Spleen (tissue), 11 donors: ENCODE results near the gene SOX13. TPM values are rescaled to one million over a fixed set of nuclear protein-coding genes. Genes with fewer than 3 reads are reported as not detected.
A peak's percentile ranks its signal among the peaks of the same experiment; 100 is the strongest.

ENCODE experiments used
- DNase-seq: peaks from one replicate; pipeline ENCODE4 v3.0.0-alpha.2; 2020
- H3K27ac ChIP-seq, 8 donors: fragments of 200-600 bp; sonication (generic) in 7 of 8; 1 replicate in 4 of 8; 2 replicates in 4 of 8; pipeline versions ENCODE4 v1.5.0 to v1.8.0; 2016 to 2021; ENCODE audit warnings: inconsistent platforms in 4 of 8, mild to moderate bottlenecking in 4 of 8, moderate library complexity in 1 of 8
- H3K27me3 ChIP-seq, 7 donors: fragments of 200-600 bp; sonication (generic) in 6 of 7; replicated peaks in 1 of 7; 1 replicate in 4 of 7; 2 replicates in 3 of 7; pipeline versions ENCODE4 v1.5.0 to v1.8.0; 2016 to 2021; ENCODE audit warnings: inconsistent platforms in 3 of 7, mild to moderate bottlenecking in 1 of 7
- H3K36me3 ChIP-seq, 6 donors: fragments of 200-600 bp; sonication (generic) in 5 of 6; 1 replicate in 4 of 6; 2 replicates in 2 of 6; pipeline versions ENCODE4 v1.5.0 to v1.8.0; 2016 to 2021; ENCODE audit warnings: inconsistent platforms in 2 of 6
- H3K4me1 ChIP-seq, 6 donors: fragments of 200-600 bp; sonication (generic) in 5 of 6; 1 replicate in 3 of 6; 2 replicates in 3 of 6; pipeline versions ENCODE4 v1.5.0 to v1.8.0; 2016 to 2021; ENCODE audit warnings: inconsistent platforms in 3 of 6
- H3K4me3 ChIP-seq, 8 donors: fragments of 200-600 bp; sonication (generic) in 7 of 8; 1 replicate in 4 of 8; 2 replicates in 4 of 8; pipeline versions ENCODE4 v1.5.0 to v1.8.0; 2016 to 2021; ENCODE audit warnings: inconsistent platforms in 4 of 8, mild to moderate bottlenecking in 4 of 8, moderate library complexity in 2 of 8
- H3K9me3 ChIP-seq, 8 donors: fragments of 200-600 bp; sonication (generic) in 7 of 8; 1 replicate in 4 of 8; 2 replicates in 4 of 8; pipeline versions ENCODE4 v1.5.0 to v1.8.0; 2016 to 2021; ENCODE audit warnings: inconsistent platforms in 4 of 8
- POLR2A ChIP-seq, 3 donors: fragments of 450-650 bp; IDR thresholded peaks; one replicate each; pipeline ENCODE4 v1.5.1; 2017; ENCODE audit warnings: antibody characterized with exemption in 3 of 3, mild to moderate bottlenecking in 1 of 3
- POLR2AphosphoS5 ChIP-seq, 3 donors: sonication (generic); formaldehyde crosslinking; IDR thresholded peaks; one replicate each; pipeline ENCODE4 v1.5.1; 2017; ENCODE audit warnings: antibody characterized with exemption in 3 of 3
- WGBS, 5 donors: extraction: QIAGEN DNeasy Blood & Tissue Kit in 3 of 5; methylation state at CpG; one replicate each; pipeline versions ENCODE4 v1.1.5 to v1.1.7; 2013 to 2018; 5-methylcytosine and 5-hydroxymethylcytosine counted together
- intact Hi-C: fragments of 100-400 bp; cut with DNase I; formaldehyde crosslinking; loops from one replicate; pipeline ENCODE4 v1.15.0; 2023; ENCODE audit warnings: low total_unique reads
- polyA plus RNA-seq, 3 donors: library from polyadenylated mRNA; stranded (reverse); fragments of 200-250 nt; gene quantifications; one replicate each; pipeline ENCODE4 v1.2.1, GENCODE V29; 2013
- total RNA-seq, 7 donors: library from RNA; depleted of rRNA in 3 of 7; stranded (reverse); fragments of >200 nt in 3 of 7; fragmentation: NEBNext Ultra II Directional in 4 of 7; extraction: Animal tissue kit (Norgen Biotek cat#: 25700) in 4 of 7; gene quantifications; one replicate each; pipeline versions ENCODE4 v1.1.0 to v1.2.1, GENCODE V29; 2016 to 2021
- TF ChIP-seq, protein P1 (sequence below), 11 experiments: fragments of 200-600 bp in 7 of 11; fragments of 450-650 bp in 4 of 11; sonication (generic) in 4 of 11; IDR thresholded peaks in 8 of 11; conservative IDR thresholded peaks in 3 of 11; 1 replicate in 7 of 11; 2 replicates in 4 of 11; pipeline versions ENCODE4 v1.4.0 to v1.8.0; 2016 to 2021; ENCODE audit warnings: antibody characterized with exemption in 11 of 11, inconsistent platforms in 4 of 11, mild to moderate bottlenecking in 1 of 11
- donor health status: healthy with polysubstance abuse.
- donor health status: DM: no; HTN: no; CAD: no; lungs with moderate emphysema.
- donor health status: DM: no; HTN: no; CAD: no.
- donor health status: Bipolar disorder and iron deficiency.
- donor health status: healthy.
- donor health status: DM: no; HTN: no; CAD: no.
- donor health status: DM: yes; HTN: yes; CAD: no.

SOX13 gene
- total and polyA plus RNA-seq, 10 donors: 2.0 to 28.7 (median 18.0) TPM

DNA sequence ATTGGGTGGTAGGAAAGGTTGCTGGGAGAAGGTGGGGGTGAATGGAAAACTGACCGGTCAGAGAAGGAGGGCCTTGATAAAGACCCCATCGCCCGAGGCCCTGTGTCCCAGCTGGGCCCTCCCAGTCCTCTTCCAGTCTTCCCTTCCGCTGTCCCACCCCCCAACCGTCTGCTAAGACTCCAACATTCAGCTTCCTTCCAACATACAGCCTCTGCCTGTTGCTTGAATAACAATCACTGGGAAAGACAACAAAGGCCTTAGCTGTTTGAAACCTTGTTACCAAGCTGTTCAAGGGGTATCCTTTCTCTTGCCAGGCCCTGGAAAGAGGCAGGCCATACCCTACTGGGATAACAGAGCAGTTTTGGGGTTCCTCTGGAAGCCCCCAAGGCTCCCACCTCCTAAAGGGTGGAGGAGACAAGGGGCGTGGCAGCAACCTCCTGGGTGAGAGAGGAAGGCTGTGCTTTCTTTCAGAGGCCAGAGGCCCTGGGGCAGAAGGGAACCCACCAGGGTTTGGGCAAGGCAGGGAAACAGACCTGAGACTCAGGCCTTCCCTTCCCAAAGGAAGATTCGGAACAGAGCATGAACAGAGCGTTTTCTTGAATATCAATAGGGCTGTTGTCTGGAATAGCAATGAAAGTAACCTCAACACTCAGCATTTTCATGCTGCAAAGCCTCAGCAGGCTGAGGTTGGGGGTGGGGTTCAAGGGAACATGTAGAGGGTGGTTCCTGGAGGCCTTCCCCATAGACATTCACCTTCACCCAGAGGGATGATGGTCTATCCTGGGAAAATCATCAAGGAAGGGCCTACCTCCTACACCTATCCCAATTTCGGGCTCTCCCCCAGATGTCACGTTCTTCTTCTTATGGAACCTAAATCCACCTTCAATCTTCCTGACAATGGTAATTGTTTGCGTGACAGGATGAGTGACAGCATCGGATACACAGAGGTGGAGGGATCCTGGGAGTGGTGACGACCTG, 74.8 kb downstream of the SOX13 start:
- no peaks in the 10 kb centered on the region for H3K9me3 ChIP-seq
- WGBS, 5 donors: 78 to 92% (median 87%) methylated on average over 13 of the region's 13 CpGs
- peaks cover 0 to 27% (median 13%) of the 10 kb centered on the region in 7 donors for H3K27me3 ChIP-seq
- peaks cover 4 to 19% (median 13%) of the 10 kb centered on the region in 6 donors for H3K4me1 ChIP-seq
- H3K27ac ChIP-seq: no peak overlapping the region
- H3K36me3 ChIP-seq: peaks cover 0 to 7% (median 0%) of the 10 kb centered on the region in 6 donors
- H3K4me3 ChIP-seq: no peak overlapping the region
- DNase-seq: peak; percentile 36
- intact Hi-C loops: no loop called here
- TF ChIP-seq POLR2AphosphoS5 (IDR thresholded peaks at IDR 0.05) (no peak), POLR2A (IDR thresholded peaks at IDR 0.05) (no peak)
- TF ChIP-seq, protein P1, sequence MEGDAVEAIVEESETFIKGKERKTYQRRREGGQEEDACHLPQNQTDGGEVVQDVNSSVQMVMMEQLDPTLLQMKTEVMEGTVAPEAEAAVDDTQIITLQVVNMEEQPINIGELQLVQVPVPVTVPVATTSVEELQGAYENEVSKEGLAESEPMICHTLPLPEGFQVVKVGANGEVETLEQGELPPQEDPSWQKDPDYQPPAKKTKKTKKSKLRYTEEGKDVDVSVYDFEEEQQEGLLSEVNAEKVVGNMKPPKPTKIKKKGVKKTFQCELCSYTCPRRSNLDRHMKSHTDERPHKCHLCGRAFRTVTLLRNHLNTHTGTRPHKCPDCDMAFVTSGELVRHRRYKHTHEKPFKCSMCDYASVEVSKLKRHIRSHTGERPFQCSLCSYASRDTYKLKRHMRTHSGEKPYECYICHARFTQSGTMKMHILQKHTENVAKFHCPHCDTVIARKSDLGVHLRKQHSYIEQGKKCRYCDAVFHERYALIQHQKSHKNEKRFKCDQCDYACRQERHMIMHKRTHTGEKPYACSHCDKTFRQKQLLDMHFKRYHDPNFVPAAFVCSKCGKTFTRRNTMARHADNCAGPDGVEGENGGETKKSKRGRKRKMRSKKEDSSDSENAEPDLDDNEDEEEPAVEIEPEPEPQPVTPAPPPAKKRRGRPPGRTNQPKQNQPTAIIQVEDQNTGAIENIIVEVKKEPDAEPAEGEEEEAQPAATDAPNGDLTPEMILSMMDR (IDR thresholded peaks at IDR 0.05 in 8 of 11, conservative IDR thresholded peaks at IDR 0.05 in 3 of 11): no peak

- intact Hi-C loops: no loop called here
- H3K9me3 ChIP-seq: no peaks in the 10 kb centered on the region
- H3K27me3 ChIP-seq: peaks cover 0 to 41% (median 13%) of the 10 kb centered on the region in 7 donors
- peak; percentile 38 for DNase-seq
- TF ChIP-seq POLR2A (IDR thresholded peaks at IDR 0.05) (no peak), POLR2AphosphoS5 (IDR thresholded peaks at IDR 0.05) (no peak)
- TF ChIP-seq, protein P1 (IDR thresholded peaks at IDR 0.05 in 8 of 11, conservative IDR thresholded peaks at IDR 0.05 in 3 of 11): no peak
- H3K36me3 ChIP-seq: peaks cover 0 to 7% (median 0%) of the 10 kb centered on the region in 6 donors
- H3K27ac ChIP-seq: no peak overlapping the region
- H3K4me1 ChIP-seq: peaks cover 4 to 22% (median 16%) of the 10 kb centered on the region in 6 donors
- 59 to 71% (median 70%) methylated on average over 2 of the region's 2 CpGs for WGBS, 5 donors
- no peak overlapping the region for H3K4me3 ChIP-seq
These were observed 76.2 kb downstream of the SOX13 start for GRCh38 chr1:204149107-204149506.

GRCh38 chr1:204149635-204150565, 77.0 kb downstream of the SOX13 start:
- intact Hi-C loops: no loop called here
- WGBS, 5 donors: 81 to 92% (median 89%) methylated on average over 11 to 16 of the region's 16 CpGs
- H3K4me3 ChIP-seq: peak overlapping the region in 4 of 8 donors; percentile 58 to 87 (median 66)
- peak overlapping the region in 4 of 8 donors; percentile 57 to 82 (median 77) for H3K27ac ChIP-seq
- peaks cover 0 to 7% (median 0%) of the 10 kb centered on the region in 6 donors for H3K36me3 ChIP-seq
- peaks cover 4 to 22% (median 16%) of the 10 kb centered on the region in 6 donors for H3K4me1 ChIP-seq
- DNase-seq: peak; percentile 71
- TF ChIP-seq, protein P1 (IDR thresholded peaks at IDR 0.05 in 8 of 11, conservative IDR thresholded peaks at IDR 0.05 in 3 of 11): no peak
- no peak for TF ChIP-seq POLR2A (IDR thresholded peaks at IDR 0.05)
- TF ChIP-seq POLR2AphosphoS5 (IDR thresholded peaks at IDR 0.05): peak in 2 of 3 donors; percentile 26 to 45
- H3K27me3 ChIP-seq: peaks cover 0 to 48% (median 13%) of the 10 kb centered on the region in 7 donors
- no peaks in the 10 kb centered on the region for H3K9me3 ChIP-seq
